Measurements from ENCODE around the gene RFC5.
"Not testable (repeated sequence)": the region's sequence is repeated elsewhere in the genome, so short reads cannot be mapped to it uniquely, and the experiment has no call there.

The RFC5 gene

GRCh38 chr12:118053071-118053985, 36.8 kb downstream of the RFC5 start:
- no peak for DNase-seq

DNA sequence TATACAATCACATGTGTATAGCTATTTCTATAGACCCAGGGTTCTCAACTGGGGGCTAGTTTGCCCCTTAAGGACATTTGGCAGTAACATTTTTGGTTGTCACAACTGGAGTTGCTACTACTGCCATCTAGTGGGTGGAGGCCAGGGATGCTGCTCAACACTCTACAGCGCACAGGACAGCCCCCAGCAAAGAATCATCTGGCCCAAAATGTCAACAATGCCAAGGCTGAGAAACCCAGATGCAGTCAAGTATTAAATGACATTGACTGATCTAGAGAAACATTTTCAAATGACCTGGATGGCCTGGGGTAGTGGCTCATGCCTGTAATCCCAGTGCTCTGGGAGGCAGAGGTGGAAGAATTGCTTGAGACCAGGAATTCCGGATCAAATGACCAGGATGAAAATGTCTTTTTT, 38.6 kb downstream of the RFC5 start:
- DNase-seq, result no peak

- DNase-seq, result no peak
Observed at GRCh38 chr12:118055865-118056773, 39.6 kb downstream of the RFC5 start.

DNA sequence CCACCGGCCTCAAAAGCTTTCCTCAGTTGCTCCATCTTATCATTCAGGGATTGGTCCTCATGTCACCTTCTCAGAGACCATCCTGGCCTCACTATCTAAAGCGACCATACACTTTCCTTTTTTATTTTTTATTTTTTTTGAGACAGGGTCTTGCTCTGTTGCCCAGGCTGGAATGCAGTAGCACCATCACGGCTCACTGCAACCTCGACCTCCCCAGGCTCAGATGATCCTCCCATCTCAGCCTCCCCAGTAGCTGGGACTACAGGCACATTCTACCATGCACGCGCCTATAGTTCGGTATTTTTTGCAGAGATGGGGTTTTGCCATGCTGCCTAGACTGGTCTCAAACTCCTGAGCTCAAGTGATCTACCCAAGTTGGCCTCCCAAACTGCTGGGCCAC, 41.7 kb downstream of the RFC5 start:
- DNase-seq, result no peak

DNA sequence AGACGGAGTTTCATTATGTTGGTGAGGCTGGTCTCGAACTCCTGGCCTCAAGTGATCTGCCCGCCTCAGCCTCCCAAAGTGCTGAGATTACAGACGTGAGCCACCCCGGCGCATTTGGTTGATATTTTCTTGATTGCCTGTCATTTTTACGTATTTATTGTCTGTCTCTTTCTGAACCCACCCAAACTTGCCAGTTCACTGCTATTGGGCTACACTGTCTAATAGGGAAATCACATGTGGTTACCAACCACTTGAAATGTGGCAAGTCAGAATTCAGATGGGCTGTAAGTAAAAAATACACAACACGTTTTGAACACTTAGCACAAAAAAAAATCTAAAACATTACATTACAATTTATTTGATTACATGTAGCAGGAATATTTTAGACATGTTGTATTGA, 42.4 kb downstream of the RFC5 start:
- no peak for DNase-seq

DNA sequence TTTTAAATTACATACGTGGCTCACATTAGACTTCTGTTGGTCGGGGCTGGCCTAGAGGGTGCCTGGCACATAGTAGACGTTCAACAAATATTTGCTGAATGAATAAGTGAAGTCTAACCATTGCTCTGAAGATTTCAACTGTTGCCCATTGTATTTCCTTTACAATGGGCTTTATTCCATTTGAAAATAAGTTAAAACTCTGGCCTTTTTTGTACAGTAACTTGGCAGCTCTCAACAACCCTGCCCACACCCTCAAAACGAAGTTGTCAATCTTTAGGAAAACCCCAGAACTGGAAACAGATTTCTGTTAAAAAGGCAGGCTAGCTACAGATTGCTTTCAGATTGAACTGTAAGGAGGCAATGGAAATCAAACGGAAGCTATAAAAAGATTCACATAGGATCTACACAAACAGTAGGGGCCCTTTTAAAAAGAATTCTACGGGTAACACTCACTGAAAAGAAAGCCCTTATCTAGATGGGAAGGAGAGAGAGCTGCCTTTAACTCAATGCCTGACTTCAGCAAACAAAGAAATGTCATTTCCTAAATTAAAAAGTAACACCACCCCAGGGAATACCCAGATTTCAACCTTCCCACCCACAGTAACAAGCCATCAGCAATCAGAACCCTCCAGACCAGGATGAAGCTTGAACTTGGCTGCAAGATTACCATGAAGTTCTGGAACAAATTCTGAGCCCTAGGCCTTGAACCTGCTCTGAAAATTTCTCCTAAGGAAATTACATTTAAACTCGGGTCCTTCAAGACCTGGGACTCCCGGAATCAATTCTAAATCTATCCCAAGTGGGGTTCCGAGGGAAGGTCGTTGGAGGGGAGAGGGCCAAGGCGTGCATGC, 43.1 kb downstream of the RFC5 start:
- no peak for DNase-seq

GRCh38 chr12:118060301-118061010, 44.0 kb downstream of the RFC5 start:
- DNase-seq, result no peak

GRCh38 chr12:118061011-118061872, 44.7 kb downstream of the RFC5 start, which contains the start of gene WSB2:
Gene WSB2 (minus strand): TSS chr12:118061179. CDS start chr12:118061048, 131 bp downstream.
- no peak for DNase-seq

GRCh38 chr12:118061873-118062843, 45.7 kb downstream of the RFC5 start:
- DNase-seq, result no peak

- DNase-seq, result no peak
Observed at GRCh38 chr12:118063576-118064391, 47.3 kb downstream of the RFC5 start.

DNA sequence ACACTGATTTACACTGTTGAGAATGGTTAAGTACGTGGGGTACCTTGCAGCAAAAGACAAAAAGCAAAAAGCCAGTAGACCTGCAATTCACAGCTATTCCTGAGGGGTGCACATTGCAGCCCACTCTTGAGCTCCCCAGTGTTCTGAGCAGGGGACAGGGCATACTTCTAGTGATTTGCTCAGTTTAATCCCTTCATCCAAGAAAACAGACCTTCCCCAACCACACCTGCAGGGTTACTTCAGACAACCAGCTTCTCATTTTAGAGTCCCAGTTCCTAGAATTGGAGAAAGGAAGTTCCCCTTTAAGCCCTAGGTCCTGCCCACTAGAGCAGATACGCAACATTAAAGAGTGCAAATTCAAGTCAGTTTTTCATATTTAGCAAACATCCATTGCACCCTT, 48.1 kb downstream of the RFC5 start:
- DNase-seq, result no peak

GRCh38 chr12:118065380-118065779, 48.9 kb downstream of the RFC5 start:
- DNase-seq, result no peak

DNA sequence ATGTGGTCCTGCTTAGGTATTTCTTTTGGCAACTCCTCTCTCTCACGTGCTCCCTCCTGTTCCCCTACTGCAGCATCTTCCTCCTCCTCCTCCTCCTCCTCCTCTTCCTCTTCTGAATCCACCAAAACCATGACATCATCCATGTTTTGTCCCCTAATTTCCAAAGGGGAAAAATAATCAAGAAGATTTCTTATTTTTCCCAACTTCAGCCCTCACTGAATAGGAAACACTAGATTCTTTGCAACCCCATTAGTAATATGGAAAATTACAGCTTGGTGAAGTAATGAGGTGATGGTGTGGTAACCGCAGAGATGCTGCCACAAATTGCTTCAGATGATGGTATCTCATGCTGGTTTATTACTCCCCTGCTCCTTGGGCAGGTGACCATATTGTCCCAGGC, 51.9 kb downstream of the RFC5 start:
- no peak for DNase-seq

GRCh38 chr12:118070650-118071049, 54.1 kb downstream of the RFC5 start:
- DNase-seq, result no peak

DNA sequence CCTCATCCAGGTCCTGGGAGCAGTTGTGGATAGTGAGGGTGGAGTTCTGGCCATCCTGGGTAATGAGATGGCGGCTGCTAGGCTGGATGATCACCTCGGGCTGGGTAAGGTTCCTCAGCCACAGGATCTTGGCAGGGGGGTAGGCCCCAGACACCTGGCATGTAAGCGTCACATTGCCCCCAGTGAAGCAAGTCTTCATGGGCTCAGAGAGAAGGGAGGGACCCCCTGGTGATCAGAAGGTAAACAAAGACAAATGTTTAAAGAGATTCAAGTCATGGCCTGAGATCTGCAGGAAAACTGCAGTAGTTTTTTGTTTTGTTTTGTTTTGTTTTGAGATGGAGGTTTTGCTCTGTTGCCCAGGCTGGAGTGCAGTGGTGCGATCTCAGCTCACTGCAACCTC, 57.3 kb downstream of the RFC5 start:
- DNase-seq, result no peak

DNA sequence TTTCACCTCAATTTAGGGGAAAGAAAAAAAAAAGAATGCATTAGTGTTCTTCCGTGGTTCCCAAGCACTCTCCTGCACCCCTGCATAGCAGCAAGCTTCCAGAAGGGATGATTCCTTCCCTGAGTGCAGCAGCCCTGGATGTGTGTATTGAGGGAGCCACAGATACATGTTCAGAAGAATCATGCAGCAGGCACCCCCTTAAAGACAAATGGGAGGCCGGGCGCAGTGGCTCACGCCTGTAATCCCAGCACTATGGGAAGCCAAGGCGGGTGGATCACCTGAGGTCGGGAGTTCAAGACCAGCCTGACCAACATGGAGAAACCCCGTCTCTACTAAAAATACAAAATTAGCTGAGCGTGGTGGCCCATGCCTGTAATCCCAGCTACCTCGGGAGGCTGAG, 65.0 kb downstream of the RFC5 start:
- DNase-seq, result not testable (repeated sequence)
